Activated CD8-positive, alpha-beta T cell treated with anti-CD3 and anti-CD28 coated beads, Interleukin-2, amount 10 ng/mL, durations not matched to agents 7 days and 5 days (primary cell): ENCODE data around the gene MYDGF. TPM values are rescaled to one million over a fixed set of nuclear protein-coding genes. Genes with fewer than 3 reads are reported as not detected.

Source experiments
- ATAC-seq: fragments of 150-1000 bp; cut with Tn5 transposase; one replicate; pipeline ENCODE4 v1.10.0; 2021; ENCODE audit warnings: moderate library complexity
- CTCF ChIA-PET: fragments of 350-600 bp; sonication (Branson Sonifier 250); formaldehyde crosslinking; loops from one replicate; lab custom pipeline; 2021; ENCODE audit warnings: antibody characterized with exemption; lab: Charles Lee
- POLR2A ChIA-PET: fragments of 350-600 bp; sonication (Branson Sonifier 250); formaldehyde crosslinking; loops from one replicate; lab custom pipeline; 2021; ENCODE audit warnings: antibody characterized with exemption; lab: Charles Lee
- DNase-seq: peaks from one replicate; pipeline ENCODE4 v3.0.0-alpha.2; 2020
- H3K27ac Mint-ChIP-seq: one replicate; pipeline ENCODE4 v1.8.0; 2021; ENCODE audit warnings: mild to moderate bottlenecking, mixed read lengths
- H3K27me3 Mint-ChIP-seq: one replicate; pipeline ENCODE4 v1.8.0; 2021; ENCODE audit warnings: low read depth, mixed read lengths
- H3K36me3 Mint-ChIP-seq: one replicate; pipeline ENCODE4 v1.8.0; 2021; ENCODE audit warnings: low read depth, mixed read lengths
- H3K4me1 Mint-ChIP-seq: one replicate; pipeline ENCODE4 v1.8.0; 2021; ENCODE audit warnings: low read depth, mixed read lengths
- H3K4me3 Mint-ChIP-seq: one replicate; pipeline ENCODE4 v1.8.0; 2021; ENCODE audit warnings: mild to moderate bottlenecking, mixed read lengths
- H3K9me3 Mint-ChIP-seq: one replicate; pipeline ENCODE4 v1.8.0; 2022; ENCODE audit warnings: mixed read lengths; ENCODE audit not compliant: insufficient read depth
- total RNA-seq, 2 experiments: library from RNA; stranded (reverse); gene quantifications; one replicate each; pipeline ENCODE4 v1.2.3, GENCODE V29; 2021

MYDGF gene
- total RNA-seq, 2 experiments from 2014 or later = 49.6 to 54.9 TPM

GRCh38 chr19:4709440-4710280 lies 39.5 kb upstream of the MYDGF start:
- peaks cover 23% of the 10 kb centered on the region for H3K4me1 Mint-ChIP-seq
- H3K27ac Mint-ChIP-seq = peak overlapping the region; percentile 80
- no peak overlapping the region for H3K4me3 Mint-ChIP-seq
- ChIA-PET CTCF (interaction anchor here (0.8 kb wide), 1 partner anchor 100 kb away, joined by 4 read pairs; no protein-coding TSS in a partner anchor), POLR2A (no interaction called here)
- DNase-seq = no peak
- peaks cover 40% of the 10 kb centered on the region for H3K36me3 Mint-ChIP-seq
- no peaks in the 10 kb centered on the region for H3K9me3 Mint-ChIP-seq
- H3K27me3 Mint-ChIP-seq = no peaks in the 10 kb centered on the region
- ATAC-seq = no peak

- CTCF ChIA-PET = no interaction called here
- Mint-ChIP-seq H3K27me3 (no peaks in the 10 kb centered on the region), H3K4me3 (no peak overlapping the region), H3K4me1 (peaks cover 23% of the 10 kb centered on the region), H3K36me3 (peaks cover 41% of the 10 kb centered on the region), H3K9me3 (no peaks in the 10 kb centered on the region), H3K27ac (peak overlapping the region; percentile 62)
- DNase-seq (no peak), ATAC-seq (no peak)
- POLR2A ChIA-PET = no interaction called here
Measured at GRCh38 chr19:4707956-4708650, 38.0 kb upstream of the MYDGF start.

- DNase-seq (no peak), ATAC-seq (no peak)
- ChIA-PET POLR2A (no interaction called here), CTCF (no interaction called here)
- H3K4me1 Mint-ChIP-seq = peaks cover 23% of the 10 kb centered on the region
- H3K4me3 Mint-ChIP-seq = no peak overlapping the region
- no peaks in the 10 kb centered on the region for H3K27me3 Mint-ChIP-seq
- H3K36me3 Mint-ChIP-seq = peaks cover 38% of the 10 kb centered on the region
- no peaks in the 10 kb centered on the region for H3K9me3 Mint-ChIP-seq
- no peak overlapping the region for H3K27ac Mint-ChIP-seq
Measured at GRCh38 chr19:4707322-4707721, 37.2 kb upstream of the MYDGF start.

DNA sequence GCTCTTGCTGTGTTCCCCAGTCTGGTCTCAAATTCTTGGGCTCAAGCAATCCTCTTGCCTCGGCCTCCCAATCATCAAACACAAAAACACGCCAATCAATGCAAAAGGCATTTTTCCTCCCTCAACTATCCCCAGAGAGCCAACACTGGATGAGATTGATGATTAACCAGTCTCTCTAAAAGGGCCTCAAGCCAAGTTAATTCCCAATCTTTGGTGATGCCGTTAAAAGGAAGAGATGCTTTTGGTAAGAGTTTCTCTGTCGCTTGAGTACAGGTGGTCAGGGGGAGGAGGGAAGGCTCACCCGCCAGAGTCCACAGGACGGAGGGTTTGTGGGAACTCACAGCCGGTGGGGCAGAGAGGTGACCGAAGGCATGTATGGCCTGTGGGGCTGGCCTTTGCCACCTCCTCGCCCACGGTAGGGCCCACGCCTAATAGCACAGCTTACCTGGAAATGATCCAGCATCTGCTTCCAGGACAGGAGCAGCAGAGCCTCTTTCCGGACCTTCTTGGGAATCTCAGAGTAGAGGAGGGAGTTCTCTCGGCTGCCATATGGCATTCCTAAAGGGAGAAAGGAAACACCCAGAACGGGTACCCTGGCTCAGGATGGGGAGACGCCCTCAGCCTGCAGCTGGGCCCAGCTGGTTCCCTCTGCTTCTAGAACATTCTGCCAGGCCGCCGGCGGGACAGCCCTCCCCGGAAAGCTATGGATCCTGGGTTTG lies 35.4 kb upstream of the MYDGF start:
- no peaks in the 10 kb centered on the region for H3K27me3 Mint-ChIP-seq
- no peak overlapping the region for H3K4me3 Mint-ChIP-seq
- peaks cover 38% of the 10 kb centered on the region for H3K36me3 Mint-ChIP-seq
- ChIA-PET POLR2A (no interaction called here), CTCF (interaction anchor here (1.2 kb wide), 1 partner anchor 86 kb away, joined by 3 read pairs; the partner anchor contains the start of gene FEM1A)
- no peak for DNase-seq
- peaks cover 16% of the 10 kb centered on the region for H3K4me1 Mint-ChIP-seq
- no peak for ATAC-seq
- no peaks in the 10 kb centered on the region for H3K9me3 Mint-ChIP-seq
- H3K27ac Mint-ChIP-seq = no peak overlapping the region

DNA sequence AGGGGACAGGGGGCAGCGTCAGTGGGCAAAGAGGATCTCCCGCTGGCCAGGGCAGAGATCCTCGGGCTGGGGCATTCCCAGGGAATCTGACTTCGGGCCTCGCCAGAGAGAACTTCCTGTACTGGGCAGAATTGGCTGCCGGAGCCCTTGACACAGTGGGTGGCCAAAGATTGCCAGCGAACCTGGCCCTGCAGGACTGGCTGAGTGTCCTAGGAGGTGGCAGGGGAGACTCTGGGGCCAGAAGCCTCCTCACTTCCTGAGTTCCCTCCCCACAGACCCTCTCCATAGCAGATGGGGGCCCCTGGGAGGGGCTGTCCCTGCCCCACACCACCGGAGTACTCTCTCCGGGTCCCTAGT lies 34.2 kb upstream of the MYDGF start:
- DNase-seq = no peak
- Mint-ChIP-seq H3K4me3 (no peak overlapping the region), H3K36me3 (peaks cover 40% of the 10 kb centered on the region), H3K27ac (no peak overlapping the region), H3K27me3 (no peaks in the 10 kb centered on the region), H3K9me3 (no peaks in the 10 kb centered on the region), H3K4me1 (peaks cover 6% of the 10 kb centered on the region)
- ChIA-PET POLR2A (no interaction called here), CTCF (interaction anchor here (1.2 kb wide), 1 partner anchor 87 kb away, joined by 3 read pairs; the partner anchor contains the start of gene FEM1A)
- ATAC-seq = no peak

DNA sequence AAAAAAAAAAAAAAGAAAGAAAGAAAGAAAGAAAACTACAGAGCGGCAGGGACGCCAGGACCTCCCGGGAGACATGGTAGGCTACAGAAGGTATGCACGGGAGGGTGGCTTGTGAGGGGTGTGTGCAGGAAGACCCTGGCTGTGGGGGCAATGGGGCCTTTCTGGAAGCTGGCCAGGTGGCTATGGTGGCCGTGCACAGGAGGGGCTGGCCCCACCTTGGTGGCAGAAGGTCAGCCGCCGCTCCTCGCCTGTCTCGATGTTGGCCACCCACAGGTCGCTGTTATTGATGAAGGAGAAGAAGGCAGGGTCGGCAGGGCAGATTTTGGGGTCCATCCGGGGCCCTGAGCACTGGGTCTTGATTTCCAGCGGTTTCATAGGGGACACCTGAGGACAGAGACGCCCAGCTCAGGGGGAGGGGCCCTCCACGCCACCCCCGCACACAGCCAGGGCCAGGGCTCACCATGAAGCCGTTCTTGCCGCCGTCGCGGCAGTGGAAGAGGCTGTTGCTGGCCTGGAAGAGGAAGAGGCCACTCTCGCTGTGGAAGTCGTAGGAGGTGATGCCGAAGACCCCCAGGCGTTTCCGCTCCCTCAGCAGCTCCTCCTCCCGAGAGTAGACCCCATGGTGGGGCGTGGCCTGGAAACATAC lies 33.7 kb upstream of the MYDGF start:
- H3K27ac Mint-ChIP-seq = no peak overlapping the region
- POLR2A ChIA-PET = no interaction called here
- no peaks in the 10 kb centered on the region for H3K9me3 Mint-ChIP-seq
- H3K27me3 Mint-ChIP-seq = no peaks in the 10 kb centered on the region
- ATAC-seq (no peak), DNase-seq (no peak)
- H3K4me1 Mint-ChIP-seq = peaks cover 3% of the 10 kb centered on the region
- H3K36me3 Mint-ChIP-seq = peaks cover 39% of the 10 kb centered on the region
- no peak overlapping the region for H3K4me3 Mint-ChIP-seq
- CTCF ChIA-PET = interaction anchor here (1.2 kb wide), 1 partner anchor 88 kb away, joined by 3 read pairs; the partner anchor contains the start of gene FEM1A

DNA sequence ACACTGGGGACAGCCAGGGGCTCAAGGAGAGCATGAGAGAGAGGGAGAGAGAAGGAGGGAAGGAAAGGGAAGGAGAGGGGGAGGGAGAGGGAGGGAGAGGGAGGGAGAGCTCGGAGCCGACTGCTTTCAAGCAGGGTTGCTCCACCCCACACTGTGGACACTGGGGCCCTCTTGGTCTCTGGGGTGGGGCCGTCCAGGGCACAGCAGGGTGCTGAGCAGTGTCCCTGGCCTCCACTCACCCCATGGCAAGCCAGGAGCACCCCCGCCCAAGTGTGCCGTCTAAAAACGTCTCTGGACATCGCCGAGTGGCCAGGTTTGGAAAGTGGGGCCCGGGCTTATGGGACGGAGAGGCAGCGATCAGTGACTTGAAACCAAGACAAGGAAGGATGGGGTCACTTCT lies 32.6 kb upstream of the MYDGF start:
- ATAC-seq (no peak), DNase-seq (no peak)
- POLR2A ChIA-PET = no interaction called here
- H3K27ac Mint-ChIP-seq = no peak overlapping the region
- peaks cover 38% of the 10 kb centered on the region for H3K36me3 Mint-ChIP-seq
- H3K9me3 Mint-ChIP-seq = no peaks in the 10 kb centered on the region
- H3K4me1 Mint-ChIP-seq = no peaks in the 10 kb centered on the region
- no peaks in the 10 kb centered on the region for H3K27me3 Mint-ChIP-seq
- no peak overlapping the region for H3K4me3 Mint-ChIP-seq
- CTCF ChIA-PET = no interaction called here

DNA sequence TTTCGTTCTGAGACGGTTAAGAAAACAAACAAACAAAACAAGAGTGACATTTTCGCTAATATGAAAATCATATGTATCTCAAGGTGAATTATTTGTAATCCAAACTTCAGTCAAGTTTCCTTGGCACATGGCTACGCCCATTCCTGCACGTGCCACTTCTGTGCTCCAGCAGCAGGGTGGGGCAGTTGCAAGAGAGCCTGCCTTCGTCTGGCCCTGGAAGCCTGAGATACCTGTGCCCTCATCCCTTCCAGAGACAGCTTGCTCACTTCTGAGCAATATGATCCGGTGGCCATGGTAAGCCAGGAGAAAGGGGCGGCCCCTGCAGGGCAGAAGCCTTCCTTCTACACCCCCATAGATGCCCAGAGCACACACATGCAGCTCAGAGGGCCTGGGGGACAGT lies 31.4 kb upstream of the MYDGF start:
- H3K9me3 Mint-ChIP-seq = no peaks in the 10 kb centered on the region
- no peak overlapping the region for H3K4me3 Mint-ChIP-seq
- DNase-seq (no peak), ATAC-seq (no peak)
- ChIA-PET POLR2A (no interaction called here), CTCF (no interaction called here)
- H3K4me1 Mint-ChIP-seq = no peaks in the 10 kb centered on the region
- no peak overlapping the region for H3K27ac Mint-ChIP-seq
- H3K27me3 Mint-ChIP-seq = no peaks in the 10 kb centered on the region
- peaks cover 43% of the 10 kb centered on the region for H3K36me3 Mint-ChIP-seq

GRCh38 chr19:4700693-4700970 lies 30.5 kb upstream of the MYDGF start:
- ChIA-PET POLR2A (no interaction called here), CTCF (no interaction called here)
- Mint-ChIP-seq H3K4me1 (no peaks in the 10 kb centered on the region), H3K9me3 (no peaks in the 10 kb centered on the region), H3K27ac (no peak overlapping the region), H3K36me3 (peaks cover 46% of the 10 kb centered on the region), H3K27me3 (no peaks in the 10 kb centered on the region), H3K4me3 (no peak overlapping the region)
- ATAC-seq = no peak
- DNase-seq = no peak

DNA sequence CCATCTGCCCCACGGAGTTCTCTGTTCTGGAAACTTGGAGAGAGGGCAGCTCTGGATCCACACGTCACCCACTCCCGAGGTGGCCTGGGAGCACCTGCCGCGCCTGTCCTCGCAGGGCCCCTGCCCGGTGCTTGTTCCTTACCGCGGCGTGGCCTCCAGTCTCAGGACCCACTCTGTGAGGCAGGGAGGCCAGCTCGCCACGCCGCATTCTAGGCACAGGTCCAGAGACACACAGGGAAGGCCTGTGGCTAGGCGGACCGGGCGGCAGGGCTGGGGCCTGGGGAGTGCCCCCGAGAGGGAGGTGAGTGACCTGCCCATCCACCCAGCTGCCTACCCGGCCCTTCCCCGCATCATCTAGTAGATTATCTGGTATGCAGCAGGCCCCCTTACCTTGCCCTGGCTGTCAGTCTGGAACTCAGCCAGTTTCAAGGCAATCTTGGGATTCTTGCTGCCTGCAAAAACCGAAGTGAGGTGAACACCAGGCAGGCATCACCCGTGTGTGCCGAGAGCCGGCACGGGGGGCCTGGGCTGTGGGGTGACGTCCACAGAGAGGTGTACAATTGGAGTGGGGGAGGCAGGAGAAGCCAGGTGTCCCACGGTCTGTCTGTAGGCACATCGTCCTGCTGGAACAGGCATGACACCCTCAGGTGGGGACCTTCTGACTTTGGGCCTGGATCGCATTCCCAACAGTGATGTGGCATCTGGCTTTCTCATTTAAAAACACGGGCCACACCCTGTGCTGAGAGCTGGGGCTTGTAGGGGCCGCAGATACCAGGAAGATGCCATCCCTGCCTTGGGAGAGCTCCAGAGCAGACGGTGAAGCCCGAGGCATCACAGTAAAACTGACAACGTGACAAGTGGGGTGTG lies 29.9 kb upstream of the MYDGF start:
- DNase-seq (no peak), ATAC-seq (no peak)
- Mint-ChIP-seq H3K4me1 (no peaks in the 10 kb centered on the region), H3K4me3 (no peak overlapping the region), H3K27me3 (no peaks in the 10 kb centered on the region), H3K9me3 (no peaks in the 10 kb centered on the region), H3K27ac (no peak overlapping the region), H3K36me3 (peaks cover 46% of the 10 kb centered on the region)
- CTCF ChIA-PET = no interaction called here
- POLR2A ChIA-PET = no interaction called here

DNA sequence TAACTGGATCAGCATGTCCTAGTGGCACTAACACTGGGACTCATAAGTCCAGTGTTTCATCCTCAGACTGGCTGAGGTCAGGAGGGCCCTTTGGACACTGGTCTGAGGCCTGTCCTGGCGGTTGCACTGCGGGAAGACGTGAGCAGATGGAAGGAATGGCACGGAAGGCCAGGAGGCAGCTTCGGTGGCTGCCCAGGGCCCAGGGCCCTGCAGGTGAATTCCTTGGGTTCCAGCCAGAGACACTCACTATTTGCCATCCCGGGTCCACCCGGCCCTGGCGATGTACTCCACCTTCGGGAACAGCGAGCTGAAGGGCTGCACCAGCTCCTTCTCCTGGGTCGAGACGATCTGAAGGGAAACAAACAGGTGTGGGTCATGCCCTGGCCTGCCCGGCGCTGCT lies 27.2 kb upstream of the MYDGF start:
- H3K27me3 Mint-ChIP-seq = no peaks in the 10 kb centered on the region
- ATAC-seq (no peak), DNase-seq (no peak)
- peaks cover 51% of the 10 kb centered on the region for H3K36me3 Mint-ChIP-seq
- ChIA-PET POLR2A (no interaction called here), CTCF (no interaction called here)
- peaks cover 2% of the 10 kb centered on the region for H3K4me1 Mint-ChIP-seq
- H3K9me3 Mint-ChIP-seq = no peaks in the 10 kb centered on the region
- H3K4me3 Mint-ChIP-seq = no peak overlapping the region
- no peak overlapping the region for H3K27ac Mint-ChIP-seq
